Activated CD8-positive, alpha-beta T cell treated with anti-CD3 and anti-CD28 coated beads, Interleukin-2, amount 10 ng/mL, durations not matched to agents 7 days and 5 days (primary cell): ENCODE data around the gene DLG2. TPM values are rescaled to one million over a fixed set of nuclear protein-coding genes. Genes with fewer than 3 reads are reported as not detected.

Experiments
- ATAC-seq: fragments of 150-1000 bp; cut with Tn5 transposase; one replicate; pipeline ENCODE4 v1.10.0; 2021; ENCODE audit warnings: moderate library complexity
- CTCF ChIA-PET: fragments of 350-600 bp; sonication (Branson Sonifier 250); formaldehyde crosslinking; loops from one replicate; lab custom pipeline; 2021; ENCODE audit warnings: antibody characterized with exemption; lab: Charles Lee
- POLR2A ChIA-PET: fragments of 350-600 bp; sonication (Branson Sonifier 250); formaldehyde crosslinking; loops from one replicate; lab custom pipeline; 2021; ENCODE audit warnings: antibody characterized with exemption; lab: Charles Lee
- DNase-seq: peaks from one replicate; pipeline ENCODE4 v3.0.0-alpha.2; 2020
- H3K27ac Mint-ChIP-seq: one replicate; pipeline ENCODE4 v1.8.0; 2021; ENCODE audit warnings: mild to moderate bottlenecking, mixed read lengths
- H3K27me3 Mint-ChIP-seq: one replicate; pipeline ENCODE4 v1.8.0; 2021; ENCODE audit warnings: low read depth, mixed read lengths
- H3K36me3 Mint-ChIP-seq: one replicate; pipeline ENCODE4 v1.8.0; 2021; ENCODE audit warnings: low read depth, mixed read lengths
- H3K4me1 Mint-ChIP-seq: one replicate; pipeline ENCODE4 v1.8.0; 2021; ENCODE audit warnings: low read depth, mixed read lengths
- H3K4me3 Mint-ChIP-seq: one replicate; pipeline ENCODE4 v1.8.0; 2021; ENCODE audit warnings: mild to moderate bottlenecking, mixed read lengths
- H3K9me3 Mint-ChIP-seq: one replicate; pipeline ENCODE4 v1.8.0; 2022; ENCODE audit warnings: mixed read lengths; ENCODE audit not compliant: insufficient read depth
- total RNA-seq, 2 experiments: library from RNA; stranded (reverse); gene quantifications; one replicate each; pipeline ENCODE4 v1.2.3, GENCODE V29; 2021

The DLG2 gene
- total RNA-seq, 2 experiments from 2014 or later: 1.3 to 1.6 TPM

DNA sequence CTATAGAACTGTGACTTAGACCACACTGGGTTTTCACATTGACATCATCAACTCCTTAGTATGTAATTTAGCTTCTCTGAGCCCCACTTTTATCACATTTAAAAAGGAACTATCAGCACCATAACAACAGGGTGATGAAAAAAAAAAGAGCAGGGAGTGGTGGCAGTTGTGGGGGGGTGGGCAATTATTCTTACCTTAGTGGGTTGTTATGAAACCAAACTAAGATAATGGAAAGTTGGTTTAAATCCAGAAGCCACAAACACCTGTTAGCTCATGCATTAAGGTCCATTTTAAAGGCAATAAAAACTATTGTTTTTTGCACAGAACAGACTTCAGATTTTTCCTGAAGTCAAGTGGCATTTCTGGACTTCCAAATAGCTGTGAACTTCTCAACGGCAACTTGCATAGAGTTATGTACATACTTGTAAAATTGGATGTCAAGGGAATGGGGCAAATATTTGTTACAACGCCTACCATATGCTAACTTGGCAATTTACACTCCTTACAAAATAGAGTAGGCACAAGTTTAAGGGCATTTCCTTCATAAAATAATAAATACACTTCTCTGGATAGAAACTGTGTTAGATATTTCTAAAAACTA lies 793.6 kb downstream of the DLG2 start:
- no peaks in the 10 kb centered on the region for H3K27me3 Mint-ChIP-seq
- ATAC-seq (no peak), DNase-seq (no peak)
- H3K9me3 Mint-ChIP-seq: no peaks in the 10 kb centered on the region
- no peaks in the 10 kb centered on the region for H3K4me1 Mint-ChIP-seq
- POLR2A ChIA-PET: no interaction called here
- H3K27ac Mint-ChIP-seq: no peak overlapping the region
- CTCF ChIA-PET: no interaction called here
- no peak overlapping the region for H3K4me3 Mint-ChIP-seq
- no peaks in the 10 kb centered on the region for H3K36me3 Mint-ChIP-seq

DNA sequence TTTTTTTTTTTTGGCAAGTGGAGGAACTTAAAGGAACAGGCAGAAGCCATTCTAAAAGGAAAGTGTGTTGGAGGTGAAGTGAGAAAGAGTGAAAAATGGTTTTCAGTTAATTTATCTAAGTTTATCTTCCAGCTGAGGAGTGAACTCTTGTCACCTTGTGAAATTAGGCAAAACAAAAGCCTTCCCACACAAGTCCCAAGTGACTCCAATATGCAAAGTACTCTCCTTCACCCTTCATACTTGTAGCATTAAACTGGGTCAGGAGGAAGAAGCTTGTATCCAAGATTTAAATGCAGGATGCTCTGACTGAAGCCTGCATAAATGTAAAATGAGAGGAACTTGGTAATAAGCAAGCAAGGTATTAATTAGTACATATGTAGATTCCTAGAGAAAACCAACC lies 796.8 kb downstream of the DLG2 start:
- H3K36me3 Mint-ChIP-seq: no peaks in the 10 kb centered on the region
- DNase-seq: no peak

DNA sequence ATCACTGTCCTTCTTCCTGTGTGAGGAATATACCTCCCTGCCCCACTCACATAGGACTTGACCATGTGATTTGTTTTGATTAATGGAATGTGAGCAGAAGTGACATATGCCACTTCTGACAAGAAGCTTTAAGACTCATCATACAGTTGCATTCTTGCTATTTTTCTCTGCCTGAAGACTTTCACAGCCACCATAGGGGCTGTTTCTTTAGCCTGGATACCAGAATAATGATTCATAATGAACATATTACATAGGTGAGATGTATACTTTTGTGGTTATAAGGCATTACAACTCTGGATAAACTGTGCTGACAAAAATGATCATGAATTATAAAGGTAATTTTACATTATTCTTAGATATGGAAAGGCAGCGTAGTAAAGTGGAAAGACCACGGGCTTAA lies 798.0 kb downstream of the DLG2 start:
- no peak for ATAC-seq
- Mint-ChIP-seq H3K4me1 (no peaks in the 10 kb centered on the region), H3K27ac (no peak overlapping the region), H3K27me3 (no peaks in the 10 kb centered on the region), H3K4me3 (no peak overlapping the region), H3K9me3 (no peaks in the 10 kb centered on the region), H3K36me3 (no peaks in the 10 kb centered on the region)
- ChIA-PET POLR2A (no interaction called here), CTCF (no interaction called here)
- no peak for DNase-seq

More for the DNA sequence above, 796.8 kb downstream of the DLG2 start:
- Mint-ChIP-seq H3K9me3 (no peaks in the 10 kb centered on the region), H3K4me3 (no peak overlapping the region), H3K4me1 (no peaks in the 10 kb centered on the region), H3K27ac (no peak overlapping the region), H3K27me3 (no peaks in the 10 kb centered on the region)
- ChIA-PET POLR2A (no interaction called here), CTCF (no interaction called here)
- no peak for ATAC-seq

- POLR2A ChIA-PET: no interaction called here
- CTCF ChIA-PET: no interaction called here
- ATAC-seq: no peak
- H3K36me3 Mint-ChIP-seq: no peaks in the 10 kb centered on the region
- no peaks in the 10 kb centered on the region for H3K9me3 Mint-ChIP-seq
- no peaks in the 10 kb centered on the region for H3K27me3 Mint-ChIP-seq
- no peaks in the 10 kb centered on the region for H3K4me1 Mint-ChIP-seq
- H3K4me3 Mint-ChIP-seq: no peak overlapping the region
- H3K27ac Mint-ChIP-seq: no peak overlapping the region
- no peak for DNase-seq
Measured at GRCh38 chr11:84828616-84829015, 798.5 kb downstream of the DLG2 start.

GRCh38 chr11:84825106-84825660 lies 802.0 kb downstream of the DLG2 start:
- Mint-ChIP-seq H3K27ac (no peak overlapping the region), H3K9me3 (no peaks in the 10 kb centered on the region), H3K36me3 (no peaks in the 10 kb centered on the region), H3K4me3 (no peak overlapping the region), H3K27me3 (no peaks in the 10 kb centered on the region), H3K4me1 (no peaks in the 10 kb centered on the region)
- DNase-seq (no peak), ATAC-seq (no peak)
- ChIA-PET POLR2A (no interaction called here), CTCF (no interaction called here)

GRCh38 chr11:84824624-84825023 lies 802.5 kb downstream of the DLG2 start:
- no peak overlapping the region for H3K4me3 Mint-ChIP-seq
- ChIA-PET POLR2A (no interaction called here), CTCF (no interaction called here)
- H3K27me3 Mint-ChIP-seq: no peaks in the 10 kb centered on the region
- ATAC-seq (no peak), DNase-seq (no peak)
- H3K9me3 Mint-ChIP-seq: no peaks in the 10 kb centered on the region
- no peaks in the 10 kb centered on the region for H3K4me1 Mint-ChIP-seq
- H3K36me3 Mint-ChIP-seq: no peaks in the 10 kb centered on the region
- no peak overlapping the region for H3K27ac Mint-ChIP-seq

DNA sequence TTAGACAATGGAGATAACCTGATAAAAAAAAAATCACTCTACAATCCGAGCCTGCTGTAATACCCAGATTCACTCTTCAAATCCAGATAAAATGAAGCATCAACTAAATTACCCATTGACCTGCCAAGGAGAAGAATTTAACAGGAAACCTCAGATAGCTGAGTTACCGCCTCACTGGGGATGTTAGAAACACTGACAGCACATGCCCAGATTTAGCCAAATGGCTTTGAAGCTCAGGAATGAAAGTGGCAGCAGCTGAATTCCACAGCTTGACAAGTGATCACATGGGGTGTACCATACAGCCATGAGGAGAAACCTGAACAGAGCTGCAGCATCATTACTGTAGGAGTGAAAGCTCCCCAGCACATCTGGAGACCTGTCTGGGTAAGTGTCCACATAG lies 807.6 kb downstream of the DLG2 start:
- H3K27me3 Mint-ChIP-seq: no peaks in the 10 kb centered on the region
- no peak overlapping the region for H3K4me3 Mint-ChIP-seq
- CTCF ChIA-PET: no interaction called here
- no peak overlapping the region for H3K27ac Mint-ChIP-seq
- POLR2A ChIA-PET: no interaction called here
- DNase-seq (no peak), ATAC-seq (no peak)
- H3K36me3 Mint-ChIP-seq: no peaks in the 10 kb centered on the region
- no peaks in the 10 kb centered on the region for H3K4me1 Mint-ChIP-seq
- H3K9me3 Mint-ChIP-seq: no peaks in the 10 kb centered on the region

DNA sequence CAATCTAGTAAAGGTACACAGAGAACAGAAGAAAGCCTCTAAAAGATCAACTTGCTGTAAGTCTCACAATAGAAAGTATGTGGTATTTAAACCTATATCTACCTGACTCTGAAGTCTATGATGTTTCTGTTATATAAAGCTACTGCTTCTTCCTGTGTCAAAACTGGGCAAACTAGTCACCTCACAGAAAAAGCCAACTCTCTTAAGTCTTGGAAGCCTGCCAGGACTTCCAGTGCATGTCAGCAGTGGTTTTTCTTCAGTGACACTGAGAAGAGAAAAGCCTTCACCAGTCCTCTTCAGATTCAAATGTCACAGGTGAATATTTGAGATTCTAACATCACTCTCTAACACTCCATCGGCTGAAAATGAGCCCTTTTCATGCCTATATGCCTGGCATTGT lies 808.0 kb downstream of the DLG2 start:
- POLR2A ChIA-PET: no interaction called here
- DNase-seq (no peak), ATAC-seq (no peak)

GRCh38 chr11:84817998-84818397 lies 809.1 kb downstream of the DLG2 start:
- H3K4me1 Mint-ChIP-seq: no peaks in the 10 kb centered on the region
- CTCF ChIA-PET: no interaction called here
- H3K27ac Mint-ChIP-seq: no peak overlapping the region
- no peak for ATAC-seq
- no peak for DNase-seq
- H3K27me3 Mint-ChIP-seq: no peaks in the 10 kb centered on the region
- no peak overlapping the region for H3K4me3 Mint-ChIP-seq
- no peaks in the 10 kb centered on the region for H3K9me3 Mint-ChIP-seq
- H3K36me3 Mint-ChIP-seq: no peaks in the 10 kb centered on the region
- POLR2A ChIA-PET: no interaction called here

More for the DNA sequence above, 808.0 kb downstream of the DLG2 start:
- Mint-ChIP-seq H3K4me1 (no peaks in the 10 kb centered on the region), H3K36me3 (no peaks in the 10 kb centered on the region), H3K9me3 (no peaks in the 10 kb centered on the region), H3K27me3 (no peaks in the 10 kb centered on the region), H3K4me3 (no peak overlapping the region), H3K27ac (no peak overlapping the region)
- CTCF ChIA-PET: no interaction called here

GRCh38 chr11:84812471-84812969 lies 814.6 kb downstream of the DLG2 start:
- ChIA-PET CTCF (no interaction called here), POLR2A (no interaction called here)
- no peak for ATAC-seq
- H3K4me3 Mint-ChIP-seq: no peak overlapping the region
- DNase-seq: no peak
- no peaks in the 10 kb centered on the region for H3K36me3 Mint-ChIP-seq
- no peak overlapping the region for H3K27ac Mint-ChIP-seq
- H3K9me3 Mint-ChIP-seq: peaks cover 5% of the 10 kb centered on the region
- no peaks in the 10 kb centered on the region for H3K4me1 Mint-ChIP-seq
- no peaks in the 10 kb centered on the region for H3K27me3 Mint-ChIP-seq

DNA sequence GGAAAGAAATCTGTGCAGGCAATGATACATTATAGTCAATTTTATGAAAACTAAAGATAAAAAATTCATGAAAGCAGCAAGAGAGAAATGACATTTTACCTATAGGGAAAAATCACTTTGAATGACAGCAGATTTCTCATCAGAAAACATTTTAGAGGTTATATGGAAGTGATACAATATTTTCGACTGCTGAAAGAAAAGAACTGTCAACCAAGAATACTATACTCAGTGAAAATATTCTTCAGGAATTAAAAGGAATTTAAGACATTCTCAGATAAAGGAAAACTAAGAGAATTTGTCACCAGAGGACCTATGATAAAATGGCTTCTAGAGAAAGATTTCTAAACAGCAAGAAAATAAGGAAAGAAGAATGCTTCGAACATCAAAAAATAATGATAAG lies 820.8 kb downstream of the DLG2 start:
- POLR2A ChIA-PET: no interaction called here
- no peak overlapping the region for H3K4me3 Mint-ChIP-seq

DNA sequence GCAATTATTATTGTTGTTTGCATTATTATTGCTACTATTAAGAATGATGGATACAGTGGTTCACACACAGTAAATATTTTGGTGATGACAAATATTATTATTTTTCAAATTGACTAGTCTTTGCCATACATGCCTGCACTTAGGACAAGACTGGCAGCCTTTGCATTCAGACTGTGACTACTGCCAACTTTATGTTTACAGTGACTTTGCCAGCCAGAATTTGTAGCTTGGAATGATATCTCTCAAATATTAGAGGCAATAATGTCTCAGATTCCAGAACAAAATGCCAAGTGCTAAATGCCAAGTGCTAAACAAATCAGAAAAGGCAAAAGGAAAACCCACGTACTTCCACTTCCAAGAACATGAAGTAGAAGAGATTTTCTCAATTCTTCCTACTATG lies 823.1 kb downstream of the DLG2 start:
- Mint-ChIP-seq H3K27me3 (no peaks in the 10 kb centered on the region), H3K9me3 (peaks cover 22% of the 10 kb centered on the region), H3K4me3 (no peak overlapping the region), H3K27ac (no peak overlapping the region), H3K36me3 (no peaks in the 10 kb centered on the region), H3K4me1 (no peaks in the 10 kb centered on the region)
- ChIA-PET POLR2A (no interaction called here), CTCF (no interaction called here)
- no peak for DNase-seq
- ATAC-seq: no peak

More for the DNA sequence above, 820.8 kb downstream of the DLG2 start:
- H3K36me3 Mint-ChIP-seq: no peaks in the 10 kb centered on the region
- H3K27me3 Mint-ChIP-seq: no peaks in the 10 kb centered on the region
- CTCF ChIA-PET: no interaction called here
- DNase-seq: no peak
- peaks cover 18% of the 10 kb centered on the region for H3K9me3 Mint-ChIP-seq
- H3K27ac Mint-ChIP-seq: no peak overlapping the region
- no peaks in the 10 kb centered on the region for H3K4me1 Mint-ChIP-seq
- ATAC-seq: no peak
